Nephron progenitor cell (in vitro differentiated cells): ENCODE results near the gene PLK2.

ENCODE experiments used
- DNase-seq: peaks from one replicate; pipeline ENCODE4 v3.0.0; 2021
- H3K27ac Mint-ChIP-seq: 2 replicates; pipeline ENCODE4 v1.8.0; 2021; ENCODE audit warnings: mild to moderate bottlenecking, moderate library complexity, mixed read lengths
- H3K27me3 Mint-ChIP-seq: 2 replicates; pipeline ENCODE4 v1.8.0; 2021; ENCODE audit warnings: mild to moderate bottlenecking, low read depth, mixed read lengths; ENCODE audit not compliant: poor library complexity
- H3K36me3 Mint-ChIP-seq: 2 replicates; pipeline ENCODE4 v1.8.0; 2021; ENCODE audit warnings: low read depth, mixed read lengths
- H3K4me1 Mint-ChIP-seq: 2 replicates; pipeline ENCODE4 v1.8.0; 2021; ENCODE audit warnings: mixed read lengths
- H3K4me3 Mint-ChIP-seq: 2 replicates; pipeline ENCODE4 v1.8.0; 2021; ENCODE audit warnings: mild to moderate bottlenecking, moderate library complexity, mixed read lengths
- H3K9me3 Mint-ChIP-seq: 2 replicates; pipeline ENCODE4 v1.8.0; 2021; ENCODE audit warnings: mild to moderate bottlenecking, moderate library complexity, mixed read lengths
- CTCF ChIP-seq: fragments of 200-600 bp; sonication (generic); IDR thresholded peaks from 2 replicates; pipeline ENCODE4 v1.5.0; 2021; ENCODE audit warnings: antibody characterized with exemption

The PLK2 gene

DNA sequence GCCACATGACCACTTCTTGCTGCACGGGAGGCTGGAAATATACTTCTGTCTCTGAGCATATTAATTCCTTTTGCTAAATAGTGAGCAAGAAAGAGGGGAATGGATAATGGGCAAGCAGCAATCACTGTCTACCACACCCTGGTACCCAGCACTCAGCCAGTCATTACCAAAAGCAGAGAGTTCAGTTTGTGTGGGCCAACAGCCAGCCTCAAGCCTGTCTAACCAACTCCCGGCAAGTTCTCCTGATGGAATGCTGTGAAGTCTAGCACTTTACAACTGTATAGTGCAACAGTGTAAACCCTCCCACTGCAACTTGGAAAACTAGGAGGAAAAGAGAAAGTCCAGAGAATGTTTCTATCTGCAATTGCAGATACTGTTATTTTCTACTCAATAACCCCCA, 47.8 kb downstream of the PLK2 start:
- no peaks in the 10 kb centered on the region for H3K9me3 Mint-ChIP-seq
- no peaks in the 10 kb centered on the region for H3K36me3 Mint-ChIP-seq
- H3K27me3 Mint-ChIP-seq = peaks cover 7% of the 10 kb centered on the region
- no peak overlapping the region for H3K4me3 Mint-ChIP-seq
- H3K27ac Mint-ChIP-seq = no peak overlapping the region
- no peak for TF ChIP-seq CTCF
- peaks cover 25% of the 10 kb centered on the region for H3K4me1 Mint-ChIP-seq
- DNase-seq = no peak

GRCh38 chr5:58411372-58411771, 48.5 kb downstream of the PLK2 start:
- no peak overlapping the region for H3K4me3 Mint-ChIP-seq
- H3K27me3 Mint-ChIP-seq = peaks cover 7% of the 10 kb centered on the region
- no peaks in the 10 kb centered on the region for H3K9me3 Mint-ChIP-seq
- peaks cover 25% of the 10 kb centered on the region for H3K4me1 Mint-ChIP-seq
- H3K27ac Mint-ChIP-seq = no peak overlapping the region
- H3K36me3 Mint-ChIP-seq = no peaks in the 10 kb centered on the region
- DNase-seq = no peak
- no peak for TF ChIP-seq CTCF

DNA sequence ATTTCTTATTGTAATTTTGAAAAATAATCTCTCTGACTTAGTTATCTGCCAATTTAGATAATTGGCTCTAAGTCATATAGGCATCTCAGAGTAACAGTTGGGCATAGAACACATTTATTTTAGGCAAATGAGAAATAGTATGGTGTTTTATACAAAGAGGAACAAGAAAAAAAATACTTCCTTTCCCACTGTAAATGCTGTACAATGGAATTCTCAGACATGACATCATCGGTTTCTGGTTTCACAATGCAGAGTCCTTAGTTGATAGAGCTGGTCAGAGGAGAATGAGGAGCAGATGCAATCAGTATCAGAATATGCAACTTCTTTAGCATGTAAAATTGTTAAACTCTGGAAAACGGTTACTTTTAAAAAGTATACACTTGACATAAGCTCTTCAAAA, 49.4 kb downstream of the PLK2 start:
- H3K4me1 Mint-ChIP-seq = peaks cover 25% of the 10 kb centered on the region
- TF ChIP-seq CTCF = no peak
- peaks cover 7% of the 10 kb centered on the region for H3K27me3 Mint-ChIP-seq
- no peaks in the 10 kb centered on the region for H3K36me3 Mint-ChIP-seq
- H3K4me3 Mint-ChIP-seq = no peak overlapping the region
- no peak for DNase-seq
- H3K27ac Mint-ChIP-seq = no peak overlapping the region
- H3K9me3 Mint-ChIP-seq = no peaks in the 10 kb centered on the region

- peaks cover 10% of the 10 kb centered on the region for H3K27me3 Mint-ChIP-seq
- no peak for TF ChIP-seq CTCF
- H3K4me3 Mint-ChIP-seq = no peak overlapping the region
- DNase-seq = no peak
- peaks cover 17% of the 10 kb centered on the region for H3K4me1 Mint-ChIP-seq
- no peaks in the 10 kb centered on the region for H3K9me3 Mint-ChIP-seq
- H3K27ac Mint-ChIP-seq = no peak overlapping the region
- H3K36me3 Mint-ChIP-seq = no peaks in the 10 kb centered on the region
Observed at GRCh38 chr5:58407042-58407719, 52.7 kb downstream of the PLK2 start.

- H3K4me3 Mint-ChIP-seq = no peak overlapping the region
- no peak for DNase-seq
Observed at GRCh38 chr5:58406394-58406793, 53.5 kb downstream of the PLK2 start.

More at GRCh38 chr5:58406394-58406793, 53.5 kb downstream of the PLK2 start:
- no peak for TF ChIP-seq CTCF
- peaks cover 10% of the 10 kb centered on the region for H3K27me3 Mint-ChIP-seq
- H3K27ac Mint-ChIP-seq = no peak overlapping the region
- H3K9me3 Mint-ChIP-seq = no peaks in the 10 kb centered on the region
- H3K4me1 Mint-ChIP-seq = peaks cover 11% of the 10 kb centered on the region
- H3K36me3 Mint-ChIP-seq = no peaks in the 10 kb centered on the region
